ENCODE results near the gene ZMYM1. TPM values are rescaled to one million over a fixed set of nuclear protein-coding genes. Genes with fewer than 3 reads are reported as not detected.

Gene ZMYM1
- total and polyA plus RNA-seq, 2 experiments from 2014 or later: 37.4 to 51.0 TPM

DNA sequence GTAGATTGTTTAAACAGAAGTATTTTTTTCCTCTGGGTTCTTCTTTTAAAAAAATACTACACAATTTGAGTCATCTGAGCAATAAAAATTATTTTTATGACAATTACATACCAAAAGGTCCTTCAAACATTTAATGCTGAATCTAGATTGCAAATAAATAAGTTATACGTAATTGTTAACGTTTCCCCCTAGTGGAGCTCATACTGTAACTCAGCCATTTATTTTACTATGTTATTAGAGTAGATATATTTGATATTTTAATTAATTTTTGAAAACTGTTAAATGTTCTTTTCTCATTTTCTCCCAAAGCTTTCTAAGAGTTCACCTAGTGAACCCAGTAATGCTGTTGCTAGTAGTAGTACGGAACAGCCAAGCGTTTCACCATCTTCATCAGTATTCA, 33.5 kb downstream of the ZMYM1 start (continued):
- TF ChIP-seq, protein P1, sequence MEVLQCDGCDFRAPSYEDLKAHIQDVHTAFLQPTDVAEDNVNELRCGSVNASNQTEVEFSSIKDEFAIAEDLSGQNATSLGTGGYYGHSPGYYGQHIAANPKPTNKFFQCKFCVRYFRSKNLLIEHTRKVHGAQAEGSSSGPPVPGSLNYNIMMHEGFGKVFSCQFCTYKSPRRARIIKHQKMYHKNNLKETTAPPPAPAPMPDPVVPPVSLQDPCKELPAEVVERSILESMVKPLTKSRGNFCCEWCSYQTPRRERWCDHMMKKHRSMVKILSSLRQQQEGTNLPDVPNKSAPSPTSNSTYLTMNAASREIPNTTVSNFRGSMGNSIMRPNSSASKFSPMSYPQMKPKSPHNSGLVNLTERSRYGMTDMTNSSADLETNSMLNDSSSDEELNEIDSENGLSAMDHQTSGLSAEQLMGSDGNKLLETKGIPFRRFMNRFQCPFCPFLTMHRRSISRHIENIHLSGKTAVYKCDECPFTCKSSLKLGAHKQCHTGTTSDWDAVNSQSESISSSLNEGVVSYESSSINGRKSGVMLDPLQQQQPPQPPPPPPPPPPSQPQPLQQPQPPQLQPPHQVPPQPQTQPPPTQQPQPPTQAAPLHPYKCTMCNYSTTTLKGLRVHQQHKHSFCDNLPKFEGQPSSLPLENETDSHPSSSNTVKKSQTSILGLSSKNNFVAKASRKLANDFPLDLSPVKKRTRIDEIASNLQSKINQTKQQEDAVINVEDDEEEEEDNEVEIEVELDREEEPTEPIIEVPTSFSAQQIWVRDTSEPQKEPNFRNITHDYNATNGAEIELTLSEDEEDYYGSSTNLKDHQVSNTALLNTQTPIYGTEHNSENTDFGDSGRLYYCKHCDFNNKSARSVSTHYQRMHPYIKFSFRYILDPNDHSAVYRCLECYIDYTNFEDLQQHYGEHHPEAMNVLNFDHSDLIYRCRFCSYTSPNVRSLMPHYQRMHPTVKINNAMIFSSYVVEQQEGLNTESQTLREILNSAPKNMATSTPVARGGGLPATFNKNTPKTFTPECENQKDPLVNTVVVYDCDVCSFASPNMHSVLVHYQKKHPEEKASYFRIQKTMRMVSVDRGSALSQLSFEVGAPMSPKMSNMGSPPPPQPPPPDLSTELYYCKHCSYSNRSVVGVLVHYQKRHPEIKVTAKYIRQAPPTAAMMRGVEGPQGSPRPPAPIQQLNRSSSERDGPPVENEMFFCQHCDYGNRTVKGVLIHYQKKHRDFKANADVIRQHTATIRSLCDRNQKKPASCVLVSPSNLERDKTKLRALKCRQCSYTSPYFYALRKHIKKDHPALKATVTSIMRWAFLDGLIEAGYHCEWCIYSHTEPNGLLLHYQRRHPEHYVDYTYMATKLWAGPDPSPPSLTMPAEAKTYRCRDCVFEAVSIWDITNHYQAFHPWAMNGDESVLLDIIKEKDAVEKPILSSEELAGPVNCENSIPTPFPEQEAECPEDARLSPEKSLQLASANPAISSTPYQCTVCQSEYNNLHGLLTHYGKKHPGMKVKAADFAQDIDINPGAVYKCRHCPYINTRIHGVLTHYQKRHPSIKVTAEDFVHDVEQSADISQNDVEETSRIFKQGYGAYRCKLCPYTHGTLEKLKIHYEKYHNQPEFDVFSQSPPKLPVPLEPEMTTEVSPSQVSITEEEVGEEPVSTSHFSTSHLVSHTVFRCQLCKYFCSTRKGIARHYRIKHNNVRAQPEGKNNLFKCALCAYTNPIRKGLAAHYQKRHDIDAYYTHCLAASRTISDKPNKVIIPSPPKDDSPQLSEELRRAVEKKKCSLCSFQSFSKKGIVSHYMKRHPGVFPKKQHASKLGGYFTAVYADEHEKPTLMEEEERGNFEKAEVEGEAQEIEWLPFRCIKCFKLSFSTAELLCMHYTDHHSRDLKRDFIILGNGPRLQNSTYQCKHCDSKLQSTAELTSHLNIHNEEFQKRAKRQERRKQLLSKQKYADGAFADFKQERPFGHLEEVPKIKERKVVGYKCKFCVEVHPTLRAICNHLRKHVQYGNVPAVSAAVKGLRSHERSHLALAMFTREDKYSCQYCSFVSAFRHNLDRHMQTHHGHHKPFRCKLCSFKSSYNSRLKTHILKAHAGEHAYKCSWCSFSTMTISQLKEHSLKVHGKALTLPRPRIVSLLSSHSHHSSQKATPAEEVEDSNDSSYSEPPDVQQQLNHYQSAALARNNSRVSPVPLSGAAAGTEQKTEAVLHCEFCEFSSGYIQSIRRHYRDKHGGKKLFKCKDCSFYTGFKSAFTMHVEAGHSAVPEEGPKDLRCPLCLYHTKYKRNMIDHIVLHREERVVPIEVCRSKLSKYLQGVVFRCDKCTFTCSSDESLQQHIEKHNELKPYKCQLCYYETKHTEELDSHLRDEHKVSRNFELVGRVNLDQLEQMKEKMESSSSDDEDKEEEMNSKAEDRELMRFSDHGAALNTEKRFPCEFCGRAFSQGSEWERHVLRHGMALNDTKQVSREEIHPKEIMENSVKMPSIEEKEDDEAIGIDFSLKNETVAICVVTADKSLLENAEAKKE (CRISPR knock-in tag; IDR thresholded peaks at IDR 0.05): no peak

DNA sequence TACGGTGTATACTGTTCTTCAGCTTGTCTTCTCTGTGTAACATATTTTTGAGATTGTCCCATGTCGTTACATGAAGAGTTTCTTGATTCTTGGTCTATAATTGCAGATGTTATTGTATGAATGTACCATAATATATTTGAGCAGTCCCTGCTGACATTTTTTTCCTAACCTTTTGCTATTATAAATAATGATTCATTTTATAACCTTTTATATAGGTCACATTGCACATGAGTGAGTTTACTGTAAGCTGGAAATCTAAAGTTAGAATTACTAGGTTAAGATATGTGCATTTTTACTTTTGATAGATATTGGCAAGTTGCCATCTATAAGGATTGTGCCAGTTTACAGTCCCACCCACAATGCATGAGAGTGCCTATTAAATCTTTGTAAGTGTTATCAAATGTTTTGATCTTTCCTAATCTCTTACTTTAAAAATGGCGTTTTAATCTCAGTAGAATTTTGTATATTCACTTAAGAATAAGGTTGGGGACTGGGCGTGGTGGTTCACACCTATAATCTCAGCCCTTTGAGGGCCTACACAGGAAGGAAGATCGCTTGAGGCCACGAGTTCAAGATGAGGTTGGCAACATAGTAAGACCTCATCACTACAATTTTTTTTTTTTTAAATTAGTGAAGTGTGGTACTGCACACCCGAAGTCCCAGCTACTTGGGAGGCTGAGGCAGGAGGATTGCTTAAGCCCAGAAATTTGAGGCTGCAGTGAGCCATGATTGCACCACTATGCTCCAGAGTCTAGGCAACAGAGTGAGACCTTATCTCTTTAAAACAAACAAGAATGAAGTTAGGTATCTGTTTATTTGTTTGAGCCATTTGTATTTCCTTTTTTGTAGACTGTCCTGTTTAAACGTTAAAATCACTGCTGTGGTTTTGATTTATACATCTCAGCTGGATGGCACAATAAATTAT, 36.5 kb downstream of the ZMYM1 start:
- H3K36me3 Mint-ChIP-seq (ENCODE audit: low read depth): peaks cover 32% of the 10 kb centered on the region
- no peaks in the 10 kb centered on the region for H3K9me2 ChIP-seq (ENCODE audit: insufficient read depth)
- no peak for DNase-seq (ENCODE audit: low spot score)
- H3K4me2 ChIP-seq: no peak overlapping the region
- TF ChIP-seq CREB1 (CRISPR knock-in tag; IDR thresholded peaks at IDR 0.05; ENCODE audit: low read depth) (no peak), ZNF331 (CRISPR knock-in tag; IDR thresholded peaks at IDR 0.05; ENCODE audit: low read depth) (no peak), JUNB (IDR thresholded peaks at IDR 0.05; ENCODE audit: unreplicated experiment) (no peak), STAT1 (IDR thresholded peaks at IDR 0.05; ENCODE audit: unreplicated experiment) (no peak), NANOG (IDR thresholded peaks at IDR 0.05; ENCODE audit: borderline replicate concordance) (no peak)
- peaks cover 7% of the 10 kb centered on the region for H3F3A ChIP-seq (replicated peaks; ENCODE audit: low read depth)
- no peak overlapping the region for H2AFZ ChIP-seq
- no peaks in the 10 kb centered on the region for H3K79me2 ChIP-seq (replicated peaks; ENCODE audit: insufficient read depth)
- H3K27me3 Mint-ChIP-seq (ENCODE audit: insufficient read depth, low read depth, poor library complexity): no peaks in the 10 kb centered on the region
- H3K27me3 ChIP-seq (ENCODE audit: insufficient read depth): no peaks in the 10 kb centered on the region
- no peak overlapping the region for H3K27ac Mint-ChIP-seq
- H3K4me3 Mint-ChIP-seq: no peak overlapping the region
- peaks cover 9% of the 10 kb centered on the region for H4K20me1 ChIP-seq (replicated peaks; ENCODE audit: insufficient read depth)
- no peak overlapping the region for H3K27ac ChIP-seq (ENCODE audit: low read depth)
- no peak overlapping the region for H3K4me3 ChIP-seq
- H3K4me1 Mint-ChIP-seq: no peaks in the 10 kb centered on the region
- ATAC-seq: no peak
- H3K9me3 Mint-ChIP-seq: no peaks in the 10 kb centered on the region; the same call in 2 of the 3 replicates
- no peaks in the 10 kb centered on the region for H3K4me1 ChIP-seq (ENCODE audit: insufficient read depth)
- H3K36me3 ChIP-seq (ENCODE audit: insufficient read depth): peaks cover 15% of the 10 kb centered on the region
